Small intestine (tissue), 7 donors: Measurements from ENCODE around the gene RTL5. TPM values are rescaled to one million over a fixed set of nuclear protein-coding genes. Genes with fewer than 3 reads are reported as not detected.

ENCODE experiments used
- DNase-seq, 2 donors: peaks; one replicate each; pipeline versions ENCODE4 v3.0.0 to v3.0.0-alpha.2; 2013
- FAIRE-seq: peaks from 2 replicates; lab custom pipeline; 2012; peaks lifted over from hg19 to GRCh38; lab: Jason Lieb, UNC
- H3K27ac ChIP-seq, 3 donors: one replicate each; pipeline ENCODE4 v1.5.1; 2013; ENCODE audit warnings: low read length in 2 of 3, mild to moderate bottlenecking in 2 of 3, control low read depth in 1 of 3, inconsistent platforms in 1 of 3, low read depth in 1 of 3, moderate library complexity in 1 of 3
- H3K27me3 ChIP-seq, 3 donors: one replicate each; pipeline ENCODE4 v1.6.1; 2013; ENCODE audit warnings: low read length in 3 of 3, inconsistent platforms in 1 of 3; ENCODE audit not compliant: control insufficient read depth in 3 of 3, insufficient read depth in 3 of 3
- H3K36me3 ChIP-seq, 3 donors: one replicate each; pipeline ENCODE4 v1.6.1; 2013; ENCODE audit warnings: low read length in 3 of 3, inconsistent platforms in 1 of 3, low read depth in 1 of 3, mild to moderate bottlenecking in 1 of 3, moderate library complexity in 1 of 3; ENCODE audit not compliant: control insufficient read depth in 3 of 3, insufficient read depth in 2 of 3
- H3K4me1 ChIP-seq, 3 donors: one replicate each; pipeline ENCODE4 v1.6.1; 2013; ENCODE audit warnings: low read length in 2 of 3, inconsistent platforms in 1 of 3, low read depth in 1 of 3, mild to moderate bottlenecking in 1 of 3, moderate library complexity in 1 of 3; ENCODE audit not compliant: control insufficient read depth in 3 of 3, insufficient read depth in 2 of 3
- H3K4me3 ChIP-seq, 3 donors: one replicate each; pipeline ENCODE4 v1.5.1; 2013; ENCODE audit warnings: low read length in 3 of 3, control low read depth in 1 of 3, inconsistent platforms in 1 of 3, low read depth in 1 of 3, mild to moderate bottlenecking in 1 of 3, moderate library complexity in 1 of 3
- H3K9me3 ChIP-seq, 2 donors: one replicate each; pipeline ENCODE4 v1.6.1; 2013; ENCODE audit warnings: low read depth in 1 of 2, low read length in 1 of 2; ENCODE audit not compliant: control insufficient read depth in 2 of 2, insufficient read depth in 1 of 2
- WGBS, 3 donors: extraction: QIAGEN DNeasy Blood & Tissue Kit; methylation state at CpG; one replicate each; pipeline ENCODE4 v1.1.7; 2013; 5-methylcytosine and 5-hydroxymethylcytosine counted together
- polyA plus RNA-seq, 4 donors: library from polyadenylated mRNA; stranded (reverse) in 3 of 4; unstranded in 1 of 4; fragments of 200-250 nt in 3 of 4; fragments of 120-200 nt in 1 of 4; gene quantifications; one replicate each; pipeline versions ENCODE4 v1.2.1 to v1.2.3, GENCODE V29; 2013
- donor health status: healthy with polysubstance abuse.
- donor health status: control.
- donor health status: control.
- donor health status: Bipolar disorder and iron deficiency.
- donor health status: healthy.

RTL5 gene
- polyA plus RNA-seq, 4 donors, result 0.22 to 4.6 (median 1.1) TPM

- 65 to 89% (median 84%) methylated on average over 4 of the region's 4 CpGs for WGBS, 3 donors
- Histone ChIP-seq H3K27me3 (peaks cover 3 to 16% (median 3%) of the 10 kb centered on the region in 3 donors), H3K4me3 (no peak overlapping the region), H3K4me1 (peaks cover 0 to 29% (median 3%) of the 10 kb centered on the region in 3 donors), H3K27ac (no peak overlapping the region), H3K9me3 (no peaks in the 10 kb centered on the region), H3K36me3 (peaks cover 0 to 3% (median 0%) of the 10 kb centered on the region in 3 donors)
- FAIRE-seq, result no peak
- no peak for DNase-seq
Measured at GRCh38 chrX:72128183-72128834, 3.4 kb downstream of the RTL5 start.

- Histone ChIP-seq H3K4me3 (no peak overlapping the region), H3K9me3 (no peaks in the 10 kb centered on the region), H3K27me3 (peaks cover 3 to 8% (median 3%) of the 10 kb centered on the region in 3 donors), H3K4me1 (peaks cover 0 to 28% (median 3%) of the 10 kb centered on the region in 3 donors), H3K27ac (no peak overlapping the region), H3K36me3 (peaks cover 0 to 3% (median 0%) of the 10 kb centered on the region in 3 donors)
- 50 to 68% (median 66%) methylated on average over 3 of the region's 3 CpGs for WGBS, 3 donors
- DNase-seq, result no peak
- FAIRE-seq, result no peak
Measured at GRCh38 chrX:72127332-72127731, 4.4 kb downstream of the RTL5 start.

- 19 to 24% (median 20%) methylated on average over 7 to 9 of the region's 9 CpGs for WGBS, 3 donors
- H3K9me3 ChIP-seq, result no peaks in the 10 kb centered on the region
- no peak overlapping the region for H3K4me3 ChIP-seq
- DNase-seq (peak; percentile 70 to 82), FAIRE-seq (no peak)
- H3K27ac ChIP-seq, result peak overlapping the region in 2 of 3 donors; percentile 36 to 42
- peaks cover 3% of the 10 kb centered on the region in 3 donors for H3K27me3 ChIP-seq
- peaks cover 0 to 27% (median 3%) of the 10 kb centered on the region in 3 donors for H3K4me1 ChIP-seq
- H3K36me3 ChIP-seq, result peaks cover 0 to 3% (median 0%) of the 10 kb centered on the region in 3 donors
Measured at GRCh38 chrX:72126539-72127140, 5.1 kb downstream of the RTL5 start.

GRCh38 chrX:72126048-72126415 is 5.7 kb downstream of the RTL5 start:
- Histone ChIP-seq H3K4me1 (peaks cover 0 to 24% (median 3%) of the 10 kb centered on the region in 3 donors), H3K4me3 (no peak overlapping the region), H3K36me3 (peaks cover 0 to 3% (median 0%) of the 10 kb centered on the region in 3 donors), H3K27me3 (peaks cover 0 to 3% (median 0%) of the 10 kb centered on the region in 3 donors), H3K9me3 (no peaks in the 10 kb centered on the region), H3K27ac (peak overlapping the region in 2 of 3 donors; percentile 36 to 42)
- no peak for FAIRE-seq
- 28 to 32% (median 29%) methylated on average over 3 of the region's 3 CpGs for WGBS, 3 donors
- no peak for DNase-seq

DNA sequence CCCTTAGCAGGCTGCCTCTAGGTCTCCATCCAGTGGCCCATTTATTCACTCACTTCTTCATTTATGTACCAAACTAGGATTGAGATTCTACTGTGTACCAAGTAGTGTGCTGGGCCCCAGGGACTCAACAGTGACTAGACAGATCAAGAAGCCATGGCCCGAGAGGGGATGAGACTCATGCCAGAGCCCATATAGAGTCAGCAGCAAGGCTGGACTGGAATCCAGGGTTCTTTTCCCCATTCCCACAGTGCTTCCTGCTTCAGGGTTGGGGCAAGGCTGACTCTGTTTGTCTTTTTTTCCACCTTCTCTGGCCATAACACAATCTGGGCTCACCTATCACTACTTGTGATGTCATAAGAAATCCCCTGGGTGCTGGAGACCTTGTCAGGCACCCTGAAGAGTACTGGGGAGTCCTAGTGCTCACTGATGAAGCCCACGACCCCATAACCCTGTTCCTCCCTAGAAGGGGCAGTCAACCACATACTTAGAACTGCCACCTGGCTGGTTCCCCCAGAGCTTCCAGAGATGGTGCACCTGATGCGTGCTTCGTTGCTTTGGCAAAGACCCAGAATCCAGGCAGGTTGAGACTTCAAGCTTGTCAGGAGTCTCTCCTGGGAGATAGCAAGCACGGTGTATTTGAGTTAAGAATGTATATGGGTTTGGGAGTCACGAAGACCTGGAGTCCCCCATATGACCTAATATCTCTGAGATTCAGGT is 6.2 kb downstream of the RTL5 start:
- no peak for FAIRE-seq
- Histone ChIP-seq H3K27me3 (no peaks in the 10 kb centered on the region), H3K4me3 (no peak overlapping the region), H3K36me3 (peaks cover 0 to 3% (median 0%) of the 10 kb centered on the region in 3 donors), H3K27ac (peak overlapping the region in 1 of 3 donors; percentile 42), H3K9me3 (no peaks in the 10 kb centered on the region), H3K4me1 (peaks cover 0 to 23% (median 3%) of the 10 kb centered on the region in 3 donors)
- no peak for DNase-seq
- WGBS, 3 donors, result 32 to 52% (median 42%) methylated on average over 6 of the region's 6 CpGs

- H3K4me3 ChIP-seq, result no peak overlapping the region
- no peaks in the 10 kb centered on the region for H3K9me3 ChIP-seq
- peaks cover 0 to 2% (median 0%) of the 10 kb centered on the region in 3 donors for H3K36me3 ChIP-seq
- FAIRE-seq (no peak), DNase-seq (no peak)
- no peak overlapping the region for H3K27ac ChIP-seq
- WGBS, 3 donors, result 67 to 80% (median 72%) methylated on average over 8 of the region's 8 CpGs
- no peaks in the 10 kb centered on the region for H3K27me3 ChIP-seq
- H3K4me1 ChIP-seq, result peaks cover 0 to 23% (median 3%) of the 10 kb centered on the region in 3 donors
Measured at GRCh38 chrX:72124540-72125201, 7.0 kb downstream of the RTL5 start.

DNA sequence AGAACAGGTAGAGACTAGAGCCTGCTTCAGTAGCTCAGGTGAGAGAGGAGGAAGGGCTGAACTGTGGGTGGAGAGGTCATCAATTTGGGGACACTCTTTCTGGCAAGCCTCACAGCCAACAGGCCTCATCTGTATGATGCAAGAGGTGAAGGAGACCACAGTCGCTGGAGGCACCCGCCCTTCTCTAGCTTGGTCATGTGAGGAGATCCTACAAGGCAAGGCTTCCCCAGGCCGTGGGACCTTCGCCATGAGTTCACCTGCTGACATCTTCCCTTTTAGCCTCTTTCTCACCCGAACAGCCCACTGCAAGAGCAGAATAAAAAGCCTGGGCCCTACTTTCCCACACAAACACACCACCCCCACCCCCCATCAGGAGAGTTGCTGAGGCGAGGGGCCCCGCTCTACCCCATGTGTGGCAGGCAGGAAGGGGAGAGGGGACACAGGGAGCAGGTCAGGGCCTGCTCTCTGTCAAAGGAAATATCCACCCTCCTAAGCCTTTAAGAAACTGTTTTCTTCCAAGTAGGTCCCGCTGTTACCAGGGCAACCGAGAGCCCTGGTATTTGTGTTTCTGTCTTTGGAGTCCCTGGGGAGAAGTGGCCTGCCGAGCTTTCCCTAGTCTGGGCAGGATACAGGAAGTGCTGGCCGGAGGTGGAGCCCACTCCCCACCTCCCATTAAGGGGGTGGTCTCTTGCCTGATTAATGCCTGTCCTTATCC is 8.1 kb downstream of the RTL5 start:
- WGBS, 3 donors, result 54 to 74% (median 59%) methylated on average over 8 to 11 of the region's 11 CpGs
- Histone ChIP-seq H3K27me3 (no peaks in the 10 kb centered on the region), H3K27ac (peak overlapping the region in 2 of 3 donors; percentile 11 to 45), H3K36me3 (no peaks in the 10 kb centered on the region), H3K4me3 (no peak overlapping the region), H3K9me3 (no peaks in the 10 kb centered on the region), H3K4me1 (peaks cover 0 to 23% (median 3%) of the 10 kb centered on the region in 3 donors)
- DNase-seq, result peak in 1 of 2 donors; percentile 37
- no peak for FAIRE-seq
